Ascending aorta (tissue), 2 donors: ENCODE measurements around the gene RETREG2. TPM values are rescaled to one million over a fixed set of nuclear protein-coding genes. Genes with fewer than 3 reads are reported as not detected.
A peak's percentile ranks its signal among the peaks of the same experiment; 100 is the strongest.

ENCODE experiments used
- DNase-seq, 2 donors: peaks; one replicate each; pipeline ENCODE4 v3.0.0-alpha.2; 2019; ENCODE audit warnings: low spot score in 2 of 2
- H3K27ac ChIP-seq, 2 donors: fragments of 200-600 bp; sonication (generic); one replicate each; pipeline ENCODE4 v1.5.1; 2016 to 2017; ENCODE audit warnings: mild to moderate bottlenecking in 1 of 2
- H3K27me3 ChIP-seq: fragments of 200-600 bp; sonication (generic); one replicate; pipeline ENCODE4 v1.5.1; 2017
- H3K36me3 ChIP-seq, 2 donors: fragments of 200-600 bp; sonication (generic); one replicate each; pipeline ENCODE4 v1.5.1; 2016
- H3K4me1 ChIP-seq, 2 donors: fragments of 200-600 bp; sonication (generic); one replicate each; pipeline ENCODE4 v1.5.1; 2016 to 2017; ENCODE audit warnings: mild to moderate bottlenecking in 1 of 2
- H3K4me3 ChIP-seq, 2 donors: fragments of 200-600 bp; sonication (generic); one replicate each; pipeline ENCODE4 v1.5.1; 2016 to 2017; ENCODE audit warnings: mild to moderate bottlenecking in 1 of 2
- H3K9me3 ChIP-seq, 2 donors: fragments of 200-600 bp; sonication (generic); one replicate each; pipeline ENCODE4 v1.5.1; 2016
- CTCF ChIP-seq, 3 experiments: fragments of 200-600 bp in 2 of 3; fragments of 450-650 bp in 1 of 3; sonication (generic) in 2 of 3; IDR thresholded peaks; one replicate each; pipeline ENCODE4 v1.5.1; 2016 to 2019; ENCODE audit warnings: antibody characterized with exemption in 3 of 3, mild to moderate bottlenecking in 1 of 3, moderate library complexity in 1 of 3
- intact Hi-C: fragments of 100-400 bp; cut with DNase I; formaldehyde crosslinking; loops from one replicate; pipeline ENCODE4 v1.15.1; 2023
- total RNA-seq: library from RNA; depleted of rRNA; stranded (reverse); fragments of >200 nt; gene quantifications from one replicate; pipeline ENCODE4 v1.1.0, GENCODE V29; 2016

The RETREG2 gene
- total RNA-seq, 1 donor from 2014 or later: 83.5 TPM

- Histone ChIP-seq H3K4me1 (peaks cover 4 to 23% of the 10 kb centered on the region in 2 donors), H3K36me3 (peaks cover 32 to 44% of the 10 kb centered on the region in 2 donors), H3K27ac (peak overlapping the region; percentile 93 to 97), H3K4me3 (peak overlapping the region; percentile 66 to 96), H3K27me3 (no peaks in the 10 kb centered on the region), H3K9me3 (no peaks in the 10 kb centered on the region)
- no peak for TF ChIP-seq CTCF (IDR thresholded peaks at IDR 0.05)
- intact Hi-C loops: no loop called here
- no peak for DNase-seq
These were observed 50.2 kb downstream of the RETREG2 start for GRCh38 chr2:219228041-219228910.

- H3K4me1 ChIP-seq: peaks cover 4 to 23% of the 10 kb centered on the region in 2 donors
- intact Hi-C loops: loop anchor here (1.0 kb wide), 5 partner anchors 10 to 65 kb away; partner anchors contain the start of genes CNPPD1, GLB1L, STK16 and ZFAND2B
- H3K36me3 ChIP-seq: peaks cover 32 to 44% of the 10 kb centered on the region in 2 donors
- no peaks in the 10 kb centered on the region for H3K27me3 ChIP-seq
- H3K27ac ChIP-seq: peak overlapping the region; percentile 93 to 97
- no peaks in the 10 kb centered on the region for H3K9me3 ChIP-seq
- no peak for DNase-seq
- TF ChIP-seq CTCF (IDR thresholded peaks at IDR 0.05): no peak
- peak overlapping the region; percentile 66 to 96 for H3K4me3 ChIP-seq
These were observed 50.8 kb downstream of the RETREG2 start for GRCh38 chr2:219228911-219229304.

- peaks cover 32 to 44% of the 10 kb centered on the region in 2 donors for H3K36me3 ChIP-seq
These were observed 51.4 kb downstream of the RETREG2 start, which contains the start of the genes ANKZF1 and ATG9A for GRCh38 chr2:219229305-219230058. Gene ANKZF1 (plus strand): TSS chr2:219229806. CDS start chr2:219230258, 452 bp downstream. Gene ATG9A (minus strand): TSS chr2:219229636. CDS start chr2:219228024, 1,612 bp downstream.

GRCh38 chr2:219230059-219230540 is 52.0 kb downstream of the RETREG2 start:
- TF ChIP-seq CTCF (IDR thresholded peaks at IDR 0.05): no peak
- no peaks in the 10 kb centered on the region for H3K27me3 ChIP-seq
- no peak for DNase-seq
- H3K4me1 ChIP-seq: peaks cover 4 to 23% of the 10 kb centered on the region in 2 donors
- intact Hi-C loops: no loop called here
- peak overlapping the region; percentile 66 to 96 for H3K4me3 ChIP-seq
- H3K36me3 ChIP-seq: peaks cover 32 to 44% of the 10 kb centered on the region in 2 donors
- H3K27ac ChIP-seq: peak overlapping the region; percentile 93 to 97
- H3K9me3 ChIP-seq: no peaks in the 10 kb centered on the region

More at GRCh38 chr2:219229305-219230058, 51.4 kb downstream of the RETREG2 start, which contains the start of the genes ANKZF1 and ATG9A:
- intact Hi-C loops: loop anchor here (1.0 kb wide), 5 partner anchors 10 to 65 kb away; partner anchors contain the start of genes CNPPD1, GLB1L, STK16 and ZFAND2B
- no peaks in the 10 kb centered on the region for H3K9me3 ChIP-seq
- TF ChIP-seq CTCF (IDR thresholded peaks at IDR 0.05): no peak
- peaks cover 4 to 23% of the 10 kb centered on the region in 2 donors for H3K4me1 ChIP-seq
- peak; percentile 98 to 99 for DNase-seq
- no peaks in the 10 kb centered on the region for H3K27me3 ChIP-seq
- H3K4me3 ChIP-seq: peak within 1 kb of the TSS; percentile 66 to 96
- H3K27ac ChIP-seq: peak within 1 kb of the TSS; percentile 93 to 97

- DNase-seq: no peak
- Histone ChIP-seq H3K27ac (no peak overlapping the region), H3K4me3 (no peak overlapping the region), H3K4me1 (peaks cover 0 to 11% of the 10 kb centered on the region in 2 donors), H3K9me3 (no peaks in the 10 kb centered on the region), H3K36me3 (peaks cover 51 to 63% of the 10 kb centered on the region in 2 donors), H3K27me3 (no peaks in the 10 kb centered on the region)
- no peak for TF ChIP-seq CTCF (IDR thresholded peaks at IDR 0.05)
- intact Hi-C loops: no loop called here
These were observed 56.3 kb downstream of the RETREG2 start for GRCh38 chr2:219234331-219234730.
